MCF 10A (cell line): ENCODE measurements around the gene TMUB1. TPM values are rescaled to one million over a fixed set of nuclear protein-coding genes. Genes with fewer than 3 reads are reported as not detected.

ENCODE experiments used
- BruUV-seq: library from RNA; stranded (reverse); fragments of 400-500 nt; replicated peaks from 2 replicates; lab custom pipeline; 2021; lab: Mats Ljungman, UMichigan
- CTCF ChIA-PET: fragments of 300-600 bp; sonication (Branson Sonifier 250); formaldehyde crosslinking; extraction: SDS; loops from one replicate; lab custom pipeline; 2021; ENCODE audit warnings: antibody characterized with exemption, inconsistent platforms; lab: Yijun Ruan, JAX
- POLR2A ChIA-PET: fragments of 300-600, 350-650 bp; sonication (Branson Sonifier 250); formaldehyde crosslinking; extraction: SDS; loops from one replicate; lab custom pipeline; 2020; ENCODE audit warnings: antibody characterized with exemption, inconsistent platforms; lab: Yijun Ruan, JAX
- DNase-seq: peaks from one replicate; pipeline ENCODE4 v3.0.0-alpha.2; 2018; ENCODE audit not compliant: unreplicated experiment
- H3K27ac Mint-ChIP-seq: one replicate; pipeline ENCODE4 v1.8.0; 2022; ENCODE audit warnings: mild to moderate bottlenecking, low read depth, mixed read lengths; ENCODE audit not compliant: unreplicated experiment
- H3K27me3 Mint-ChIP-seq: one replicate; pipeline ENCODE4 v1.8.0; 2022; ENCODE audit warnings: mixed read lengths; ENCODE audit not compliant: insufficient read depth, unreplicated experiment
- H3K36me3 Mint-ChIP-seq: one replicate; pipeline ENCODE4 v1.8.0; 2022; ENCODE audit warnings: mild to moderate bottlenecking, moderate library complexity, mixed read lengths; ENCODE audit not compliant: insufficient read depth, unreplicated experiment
- H3K4me1 Mint-ChIP-seq: one replicate; pipeline ENCODE4 v1.8.0; 2022; ENCODE audit warnings: mixed read lengths; ENCODE audit not compliant: insufficient read depth, unreplicated experiment
- H3K4me3 Mint-ChIP-seq: one replicate; pipeline ENCODE4 v1.8.0; 2022; ENCODE audit warnings: mild to moderate bottlenecking, moderate library complexity, mixed read lengths; ENCODE audit not compliant: unreplicated experiment
- H3K9me3 Mint-ChIP-seq: one replicate; pipeline ENCODE4 v1.8.0; 2022; ENCODE audit warnings: mixed read lengths; ENCODE audit not compliant: unreplicated experiment
- CTCF ChIP-seq: fragments of 200-600 bp; IDR thresholded peaks from one replicate; pipeline ENCODE4 v1.8.0; 2022; ENCODE audit warnings: antibody characterized with exemption, mild to moderate bottlenecking; ENCODE audit not compliant: unreplicated experiment
- intact Hi-C: fragments of 100-400 bp; cut with micrococcal nuclease; formaldehyde crosslinking; loops from 2 replicates; pipeline ENCODE4 v1.14.1; 2022
- total RNA-seq: library from RNA; stranded (reverse); gene quantifications from 2 replicates; pipeline ENCODE4 v1.2.3, GENCODE V29; 2022

TMUB1 gene
- total RNA-seq, 1 experiment from 2014 or later: 30.1 TPM

- CTCF ChIA-PET: interaction anchor here (0.6 to 0.9 kb wide), 2 partner anchors 27 to 46 kb away, joined by 3 to 4 read pairs; no protein-coding TSS in a partner anchor
- Mint-ChIP-seq H3K27ac (no peak overlapping the region), H3K4me1 (peaks cover 19% of the 10 kb centered on the region), H3K27me3 (no peaks in the 10 kb centered on the region), H3K4me3 (no peak overlapping the region), H3K36me3 (peaks cover 69% of the 10 kb centered on the region), H3K9me3 (no peaks in the 10 kb centered on the region)
- TF ChIP-seq CTCF: no peak
- intact Hi-C loops: no loop called here
- POLR2A ChIA-PET: no interaction called here
- no TSS peak for BruUV-seq
- no peak for DNase-seq
Measured at GRCh38 chr7:151064993-151065392, 18.3 kb downstream of the TMUB1 start.

DNA sequence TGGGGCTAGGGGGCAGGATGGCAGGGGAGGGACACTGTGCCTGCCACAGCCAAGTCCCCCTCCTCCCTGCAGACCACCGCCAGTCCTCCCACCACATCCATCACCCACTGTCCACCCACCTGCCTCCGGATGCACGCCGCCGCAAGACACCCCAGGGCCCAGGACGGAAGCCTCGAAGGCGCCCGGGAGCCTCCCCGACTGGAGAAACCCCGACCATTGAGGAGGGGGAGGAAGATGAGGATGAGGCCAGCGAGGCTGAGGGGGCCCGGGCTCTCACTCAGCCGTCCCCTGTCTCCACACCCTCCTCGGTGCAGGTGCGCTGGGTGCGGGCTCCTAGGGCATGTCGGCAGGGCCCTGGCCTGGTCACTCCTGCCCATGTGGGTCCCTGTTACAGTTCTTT, 18.8 kb downstream of the TMUB1 start:
- H3K4me3 Mint-ChIP-seq: no peak overlapping the region
- POLR2A ChIA-PET: interaction anchor here (6.3 to 8.4 kb wide), 2 partner anchors 21 to 48 kb away, joined by 80 to 151 read pairs; partner anchors contain the start of genes AGAP3, FASTK and TMUB1
- no peak overlapping the region for H3K27ac Mint-ChIP-seq
- H3K27me3 Mint-ChIP-seq: no peaks in the 10 kb centered on the region
- H3K9me3 Mint-ChIP-seq: no peaks in the 10 kb centered on the region
- BruUV-seq: no TSS peak
- DNase-seq: no peak
- CTCF ChIA-PET: interaction anchor here (0.6 to 4.6 kb wide), 3 partner anchors 27 to 46 kb away, joined by 3 to 42 read pairs (median 4); no protein-coding TSS in a partner anchor
- H3K36me3 Mint-ChIP-seq: peaks cover 66% of the 10 kb centered on the region
- TF ChIP-seq CTCF: no peak
- H3K4me1 Mint-ChIP-seq: peaks cover 19% of the 10 kb centered on the region
- intact Hi-C loops: no loop called here

GRCh38 chr7:151063212-151063561, 20.1 kb downstream of the TMUB1 start:
- Mint-ChIP-seq H3K9me3 (no peaks in the 10 kb centered on the region), H3K36me3 (peaks cover 53% of the 10 kb centered on the region), H3K27ac (peak overlapping the region; percentile 67), H3K4me3 (peak overlapping the region; percentile 97), H3K27me3 (no peaks in the 10 kb centered on the region), H3K4me1 (peaks cover 28% of the 10 kb centered on the region)
- intact Hi-C loops: no loop called here
- no peak for TF ChIP-seq CTCF
- BruUV-seq: no TSS peak
- POLR2A ChIA-PET: interaction anchor here (0.5 to 8.4 kb wide), 9 partner anchors 10 to 50 kb away, joined by 3 to 151 read pairs (median 4); partner anchors contain the start of genes ABCB8, AGAP3, FASTK and TMUB1
- CTCF ChIA-PET: interaction anchor here (1.0 to 4.6 kb wide), 6 partner anchors 18 to 161 kb away, joined by 3 to 42 read pairs (median 6); partner anchors contain the start of genes ABCB8 and FASTK
- DNase-seq: peak; percentile 75

- H3K36me3 Mint-ChIP-seq: peaks cover 47% of the 10 kb centered on the region
- no TSS peak for BruUV-seq
- H3K27ac Mint-ChIP-seq: peak overlapping the region; percentile 67
- no peaks in the 10 kb centered on the region for H3K27me3 Mint-ChIP-seq
- peak overlapping the region; percentile 97 for H3K4me3 Mint-ChIP-seq
- TF ChIP-seq CTCF: no peak
- CTCF ChIA-PET: interaction anchor here (0.7 to 4.6 kb wide), 10 partner anchors 11 to 160 kb away, joined by 3 to 42 read pairs (median 3); partner anchors contain the start of genes ABCB8 and FASTK
- intact Hi-C loops: no loop called here
- POLR2A ChIA-PET: interaction anchor here (0.5 to 8.4 kb wide), 11 partner anchors 10 to 50 kb away, joined by 3 to 151 read pairs (median 4); partner anchors contain the start of genes ABCB8, AGAP3, FASTK and TMUB1
- H3K9me3 Mint-ChIP-seq: no peaks in the 10 kb centered on the region
- peaks cover 28% of the 10 kb centered on the region for H3K4me1 Mint-ChIP-seq
- DNase-seq: peak; percentile 78
Measured at GRCh38 chr7:151062399-151063211, 20.7 kb downstream of the TMUB1 start.
